Hematopoietic multipotent progenitor cell treated with erythropoietin and hydrocortisone succinate and interleukin-3 and kit ligand, for 8 days (in vitro differentiated cells): ENCODE measurements around the gene ATP5MG.
A peak's percentile ranks its signal among the peaks of the same experiment; 100 is the strongest.
"Not testable (repeated sequence)": the region's sequence is repeated elsewhere in the genome, so short reads cannot be mapped to it uniquely, and the experiment has no call there.

Experiments used
- DNase-seq: peaks from one replicate; pipeline ENCODE4 v3.0.0-alpha.2; 2015

The ATP5MG gene, protein sequence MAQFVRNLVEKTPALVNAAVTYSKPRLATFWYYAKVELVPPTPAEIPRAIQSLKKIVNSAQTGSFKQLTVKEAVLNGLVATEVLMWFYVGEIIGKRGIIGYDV

DNA sequence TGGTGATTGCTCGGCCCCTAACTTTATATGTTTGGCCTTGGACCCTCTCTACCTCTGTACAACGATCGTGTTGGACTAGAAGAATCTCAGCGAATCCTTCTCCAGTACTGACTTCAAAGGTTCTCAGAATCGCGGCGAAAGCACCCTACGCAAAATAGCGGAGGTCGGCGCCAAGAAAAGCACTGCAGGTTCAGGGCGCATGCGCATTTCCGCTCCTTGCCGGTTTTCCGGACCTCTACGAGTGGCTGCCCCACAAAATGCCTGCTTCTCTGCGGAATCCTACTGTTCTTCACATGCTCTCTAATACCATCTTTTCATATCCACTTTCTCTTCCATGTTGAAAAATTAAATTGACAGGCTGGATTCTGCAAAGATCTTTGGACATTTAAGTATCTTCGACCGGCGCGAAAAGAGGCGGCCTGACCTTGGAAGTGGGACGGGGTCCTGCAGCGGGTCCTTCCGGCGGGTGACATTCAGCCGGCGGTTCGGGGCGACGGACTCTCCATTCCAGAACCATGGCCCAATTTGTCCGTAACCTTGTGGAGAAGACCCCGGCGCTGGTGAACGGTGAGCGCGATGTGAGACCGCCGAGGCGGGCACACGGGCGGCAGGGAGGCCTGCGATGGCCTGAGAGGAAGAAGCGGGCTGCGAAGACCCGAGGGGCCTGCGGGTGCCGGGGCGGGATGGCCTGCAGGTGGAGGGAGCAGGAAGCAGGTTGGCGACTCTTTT is at the start of gene ATP5MG:
Gene ATP5MG (plus strand): TSS at position 456 of the 729 bp plus-strand sequence. CDS start 60 bp downstream, at position 516.
- peak; percentile 93 for DNase-seq

GRCh38 chr11:118353084-118353710 is 48.2 kb upstream of the ATP5MG start:
- peak; percentile 65 for DNase-seq

DNA sequence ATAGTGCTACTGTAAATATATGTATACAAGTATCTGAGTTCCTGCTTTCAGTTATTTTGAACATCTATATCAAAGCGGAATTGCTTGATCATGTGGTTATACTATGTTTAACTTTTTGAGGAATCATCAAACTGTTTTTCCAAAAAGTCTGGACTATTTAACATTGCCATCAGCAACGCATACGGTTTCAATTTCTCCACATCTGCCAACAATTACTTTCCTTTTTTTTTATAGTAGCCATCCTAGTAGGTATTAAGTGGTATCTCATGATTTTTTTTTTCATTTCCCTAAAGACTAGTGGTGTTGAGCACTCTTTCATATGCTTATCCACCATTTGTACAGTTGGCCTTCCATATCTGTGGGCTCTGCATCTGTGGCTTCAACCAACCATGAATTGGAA is 43.3 kb upstream of the ATP5MG start:
- no peak for DNase-seq

GRCh38 chr11:118359295-118359958 is 42.0 kb upstream of the ATP5MG start, which contains the start of gene UBE4A:
Gene UBE4A (plus strand): TSS chr11:118359600. CDS start chr11:118365081, 5,481 bp downstream.
- peak; percentile 98 for DNase-seq

- DNase-seq, result no peak
Measured at GRCh38 chr11:118364956-118365615, 36.3 kb upstream of the ATP5MG start.

- no peak for DNase-seq
Measured at GRCh38 chr11:118366287-118366686, 35.1 kb upstream of the ATP5MG start.

DNA sequence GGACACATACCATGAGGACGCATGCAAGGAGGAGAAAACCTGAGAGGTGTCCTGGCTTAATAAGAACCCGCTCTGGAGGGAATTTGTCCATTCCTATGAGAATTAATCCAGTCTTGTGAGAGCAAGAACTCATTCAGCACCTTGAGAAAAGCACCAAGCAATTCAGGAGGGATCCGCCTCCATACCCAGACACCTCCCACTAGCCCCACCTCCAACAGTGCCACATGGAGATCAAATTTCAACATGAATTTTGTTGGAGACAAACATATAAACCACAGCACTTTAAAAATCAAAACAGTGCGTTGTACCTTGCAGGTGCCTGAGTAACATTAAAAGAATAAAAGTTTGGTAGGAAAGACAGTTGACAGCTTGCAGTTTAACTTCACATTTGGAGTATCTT is 30.6 kb upstream of the ATP5MG start:
- no peak for DNase-seq

DNA sequence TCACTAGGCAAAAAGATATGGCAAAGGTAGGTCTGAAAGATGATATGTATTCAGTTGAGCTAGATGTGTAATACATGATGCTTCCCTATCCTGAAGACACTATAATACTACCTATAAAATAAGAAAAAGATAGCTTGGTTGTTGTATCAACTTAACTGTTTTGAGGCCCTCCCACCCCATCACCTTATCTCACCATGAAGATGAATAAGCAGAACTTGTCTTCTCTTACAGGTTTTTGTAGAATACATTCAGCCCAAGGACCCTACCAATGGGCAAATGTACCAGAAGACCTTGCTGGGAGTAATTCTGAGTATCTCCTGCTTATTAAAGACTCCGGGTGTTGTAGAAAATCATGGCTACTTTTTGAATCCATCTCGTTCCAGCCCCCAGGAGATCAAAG is 28.1 kb upstream of the ATP5MG start:
- DNase-seq, result no peak

DNA sequence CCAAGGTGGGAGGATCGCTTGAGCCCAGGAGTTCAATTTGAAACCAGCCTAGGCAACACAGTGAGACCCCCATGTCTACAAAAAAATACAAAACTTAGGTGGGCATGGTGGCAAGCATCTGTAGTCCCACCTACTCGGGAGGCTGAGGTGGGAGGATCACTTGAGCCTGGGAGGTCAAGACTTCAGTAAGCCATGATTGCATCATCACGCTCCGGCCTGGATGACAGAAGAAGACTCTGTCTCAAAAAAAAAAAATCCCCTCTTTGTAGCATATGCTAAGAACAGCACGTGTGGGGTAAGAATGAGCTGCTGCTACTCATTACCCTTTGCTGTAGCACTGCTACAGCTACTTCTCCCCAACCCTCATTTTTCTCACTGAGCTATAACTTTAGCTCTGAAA is 27.5 kb upstream of the ATP5MG start:
- no peak for DNase-seq

DNA sequence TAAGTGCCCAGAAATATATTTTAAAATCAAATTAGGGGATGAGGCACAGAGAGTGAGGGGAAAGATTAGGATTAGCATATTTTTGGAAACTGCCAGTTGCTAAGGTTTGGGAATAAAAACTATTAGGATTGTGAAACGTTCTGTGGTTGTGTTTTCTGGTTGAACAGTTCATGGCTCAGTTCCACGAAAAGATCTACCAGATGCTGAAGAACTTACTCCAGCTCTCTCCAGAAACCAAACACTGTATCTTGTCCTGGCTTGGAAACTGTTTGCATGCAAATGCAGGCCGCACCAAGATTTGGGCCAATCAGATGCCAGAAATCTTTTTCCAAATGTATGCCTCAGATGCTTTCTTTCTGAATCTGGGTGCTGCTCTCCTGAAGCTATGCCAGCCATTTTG is 26.7 kb upstream of the ATP5MG start:
- no peak for DNase-seq

DNA sequence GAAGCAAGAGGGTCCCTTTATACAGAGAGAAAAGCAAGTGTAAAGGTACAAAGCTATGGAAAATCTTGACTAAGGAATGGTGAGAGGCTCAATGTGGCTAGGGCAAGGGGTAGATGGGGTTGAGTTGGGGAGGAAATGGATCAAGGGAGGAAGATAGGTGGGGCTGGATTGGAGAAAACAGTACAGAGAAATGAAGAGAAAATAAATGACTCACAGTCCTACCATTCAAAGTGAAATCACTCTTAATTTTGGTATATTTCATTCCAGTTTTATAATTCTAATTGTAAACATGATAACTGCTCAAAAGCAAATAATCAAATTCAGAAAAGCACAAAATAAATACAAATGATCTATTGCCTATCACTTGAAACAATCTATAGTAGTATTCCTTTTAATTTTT is 25.4 kb upstream of the ATP5MG start:
- no peak for DNase-seq

- no peak for DNase-seq
Measured at GRCh38 chr11:118379497-118379896, 21.9 kb upstream of the ATP5MG start.

DNA sequence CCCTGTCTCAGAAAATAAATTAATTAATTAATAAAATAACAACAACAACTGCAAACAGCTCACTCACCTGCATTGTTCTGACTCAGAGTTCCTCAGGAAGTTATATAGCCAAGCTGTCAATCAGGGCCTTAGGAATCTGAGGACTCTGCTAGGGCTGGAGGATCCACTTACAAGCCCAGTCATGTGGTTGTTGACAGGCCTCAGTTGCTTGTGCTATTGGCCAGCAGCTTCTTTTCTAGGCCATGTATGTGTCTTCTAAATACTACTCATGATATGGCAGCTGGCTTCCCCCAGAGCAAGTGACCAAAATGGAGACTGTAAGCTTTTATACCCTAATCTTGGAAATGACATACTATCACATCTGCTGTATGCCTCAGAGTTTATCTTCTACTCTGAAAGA is 20.8 kb upstream of the ATP5MG start:
- DNase-seq, result no peak

GRCh38 chr11:118382954-118383353 is 18.5 kb upstream of the ATP5MG start:
- no peak for DNase-seq

DNA sequence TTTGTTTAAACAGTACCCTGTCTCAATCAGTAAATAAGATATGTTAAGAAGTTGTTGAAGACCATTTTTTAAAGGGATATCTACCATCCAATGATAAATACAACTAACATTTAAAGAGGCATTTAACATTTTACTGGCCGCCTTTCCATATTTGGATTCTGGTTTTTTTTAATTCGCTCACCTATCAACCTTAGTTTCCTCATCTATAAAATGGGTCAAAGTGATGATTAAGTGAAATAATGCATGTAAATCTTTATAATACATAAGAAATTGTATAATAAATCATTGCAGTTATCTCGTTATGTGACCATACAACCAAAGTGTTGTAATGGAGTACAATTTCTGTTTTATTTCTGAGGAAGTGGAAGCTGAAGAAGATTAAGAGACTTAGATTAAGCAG is 17.7 kb upstream of the ATP5MG start:
- no peak for DNase-seq

DNA sequence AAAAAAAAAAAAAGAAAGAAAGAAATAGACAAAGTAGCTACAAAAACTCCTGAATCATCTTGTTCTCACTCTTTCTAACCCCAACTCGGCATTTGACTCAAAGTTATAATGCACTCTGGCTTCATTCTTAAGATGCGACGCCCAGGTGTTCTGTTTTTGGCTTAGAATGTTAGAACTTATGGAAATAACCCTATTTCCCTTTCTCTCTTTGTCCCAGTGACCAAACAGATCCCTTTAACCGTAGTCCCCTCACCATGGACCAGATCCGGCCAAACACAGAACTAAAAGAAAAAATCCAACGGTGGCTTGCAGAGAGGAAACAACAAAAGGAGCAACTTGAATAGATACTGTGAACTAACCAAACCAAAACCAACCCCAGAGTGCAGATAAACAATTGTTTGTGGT is 5.3 kb upstream of the ATP5MG start:
- no peak for DNase-seq

DNA sequence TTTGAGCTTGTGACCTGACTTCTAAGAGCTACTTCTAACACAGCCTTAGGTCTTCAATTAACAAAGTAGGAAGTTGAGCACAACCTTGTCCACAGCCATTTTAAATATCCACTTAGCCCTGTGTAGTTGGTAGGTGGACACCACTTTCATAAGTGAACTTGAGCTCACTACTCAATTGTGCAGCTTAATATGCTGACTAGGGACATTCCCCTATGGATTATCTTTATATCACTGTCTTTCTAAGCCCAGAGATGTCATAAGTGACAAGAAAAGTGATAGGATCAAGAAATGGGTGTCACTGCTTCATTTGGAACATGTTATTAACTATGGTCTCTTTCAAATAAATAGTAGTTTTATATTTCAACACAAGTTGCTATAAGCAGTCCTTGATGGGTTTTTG is 4.0 kb upstream of the ATP5MG start:
- no peak for DNase-seq

DNA sequence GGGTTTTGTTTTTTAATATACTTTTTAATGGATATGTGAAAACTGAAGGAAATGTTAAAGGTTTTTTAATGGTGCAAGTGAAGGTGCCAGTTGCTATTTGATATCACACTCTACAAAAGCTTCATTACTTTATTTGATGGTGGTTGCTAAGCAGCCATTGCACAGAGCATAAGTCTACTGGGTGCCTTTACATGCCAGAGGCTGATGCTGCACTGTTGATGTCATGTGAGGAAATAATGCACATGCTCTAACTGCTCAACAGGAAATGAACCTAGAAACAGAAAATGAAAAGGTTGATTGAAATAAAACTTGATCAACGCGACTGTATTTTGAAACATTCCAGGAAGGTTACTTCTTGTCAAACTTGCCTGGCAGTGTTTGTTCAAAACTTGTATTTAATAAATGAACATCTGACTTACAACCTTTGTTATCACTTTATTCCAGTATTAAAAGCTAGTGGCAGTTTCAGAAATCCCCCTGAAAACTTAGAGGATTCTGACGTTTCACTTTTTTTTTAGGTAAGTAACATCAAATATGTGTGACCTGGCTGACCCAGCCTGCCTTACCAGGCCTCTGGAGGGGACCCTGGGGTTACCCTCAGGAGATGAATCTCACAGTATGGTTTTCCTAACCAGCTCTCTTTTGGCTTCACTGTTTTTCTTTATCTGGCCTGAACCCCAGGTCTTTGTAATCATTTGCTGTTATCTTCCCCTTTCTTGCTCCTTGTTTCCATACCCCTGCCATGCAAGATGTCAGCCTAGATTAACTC is 2.4 kb upstream of the ATP5MG start:
- DNase-seq, result peak; percentile 13

- DNase-seq, result peak; percentile 11
Measured at GRCh38 chr11:118401880-118402590, 629 bp downstream of the ATP5MG start.

DNA sequence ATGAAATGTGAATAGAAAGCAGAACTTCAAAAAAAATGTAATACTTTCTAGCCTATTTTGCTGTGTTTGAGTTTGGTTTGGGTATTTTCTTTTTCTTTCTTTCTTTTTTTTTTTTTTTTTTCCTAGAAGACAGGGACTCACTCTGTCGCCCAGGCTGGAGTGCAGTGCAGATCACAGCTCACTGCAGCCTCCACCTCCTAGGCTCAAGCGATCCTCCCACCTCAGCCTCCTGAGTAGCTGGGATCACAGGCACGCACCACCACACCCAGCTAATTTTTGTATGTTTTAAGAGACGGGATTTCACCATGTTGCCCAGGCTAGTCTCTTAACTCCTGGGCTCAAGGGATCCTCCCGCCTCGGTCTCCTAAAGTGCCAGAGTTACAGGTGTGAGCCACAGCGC is 1.2 kb downstream of the ATP5MG start:
- not testable (repeated sequence) for DNase-seq

DNA sequence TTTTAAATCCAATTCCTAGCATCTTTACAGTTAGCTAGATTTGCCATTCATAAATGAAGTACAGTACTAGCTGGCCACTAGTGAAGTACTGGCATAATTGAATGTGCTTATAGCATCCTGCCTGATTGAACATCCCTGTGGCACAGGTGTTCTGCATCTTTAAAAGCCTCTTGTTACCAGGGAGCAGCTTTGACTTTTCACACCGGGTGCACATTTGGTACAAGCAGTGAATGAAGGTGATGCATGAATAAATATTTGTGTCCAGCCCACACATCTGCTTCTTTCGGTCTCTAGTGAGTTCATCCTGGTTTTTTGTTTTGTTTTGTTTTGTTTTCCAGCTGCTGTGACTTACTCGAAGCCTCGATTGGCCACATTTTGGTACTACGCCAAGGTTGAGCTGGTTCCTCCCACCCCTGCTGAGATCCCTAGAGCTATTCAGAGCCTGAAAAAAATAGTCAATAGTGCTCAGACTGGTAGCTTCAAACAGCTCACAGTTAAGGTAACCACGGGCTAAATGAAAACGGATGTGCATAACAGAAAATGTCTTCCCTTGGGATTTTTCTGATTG is 5.3 kb downstream of the ATP5MG start:
- no peak for DNase-seq
